Stimulated activated CD8-positive, alpha-beta memory T cell treated with anti-CD3 and anti-CD28 coated beads, Interleukin-4, amount 100 ng/mL, for 48 hours (primary cell): ENCODE data around the gene FBXL14.
A peak's percentile ranks its signal among the peaks of the same experiment; 100 is the strongest.
"Not testable (repeated sequence)": the region's sequence is repeated elsewhere in the genome, so short reads cannot be mapped to it uniquely, and the experiment has no call there.

Experiments
- DNase-seq: peaks from one replicate; pipeline ENCODE4 v3.0.0-alpha.2; 2020

FBXL14 gene

GRCh38 chr12:1566449-1567135, 27.8 kb downstream of the FBXL14 start:
- no peak for DNase-seq

GRCh38 chr12:1565172-1565571, 29.2 kb downstream of the FBXL14 start:
- DNase-seq = no peak

- no peak for DNase-seq
These were observed 30.3 kb downstream of the FBXL14 start for GRCh38 chr12:1564067-1564466.

GRCh38 chr12:1562813-1563407, 31.5 kb downstream of the FBXL14 start:
- DNase-seq = no peak

- DNase-seq = no peak
These were observed 33.7 kb downstream of the FBXL14 start for GRCh38 chr12:1560704-1561103.

- no peak for DNase-seq
These were observed 34.7 kb downstream of the FBXL14 start for GRCh38 chr12:1559676-1560091.

- DNase-seq = not testable (repeated sequence)
These were observed 36.3 kb downstream of the FBXL14 start for GRCh38 chr12:1558108-1558507.

- DNase-seq = peak; percentile 70
These were observed 40.1 kb downstream of the FBXL14 start for GRCh38 chr12:1553987-1554982.

GRCh38 chr12:1553536-1553935, 40.8 kb downstream of the FBXL14 start:
- DNase-seq = no peak

GRCh38 chr12:1552911-1553491, 41.4 kb downstream of the FBXL14 start:
- no peak for DNase-seq

GRCh38 chr12:1552171-1552570, 42.2 kb downstream of the FBXL14 start:
- no peak for DNase-seq

GRCh38 chr12:1551496-1551895, 42.9 kb downstream of the FBXL14 start:
- DNase-seq = no peak

GRCh38 chr12:1546931-1547640, 47.3 kb downstream of the FBXL14 start:
- DNase-seq = no peak

- no peak for DNase-seq
These were observed 49.2 kb downstream of the FBXL14 start for GRCh38 chr12:1544996-1545700.

GRCh38 chr12:1542599-1542998, 51.8 kb downstream of the FBXL14 start:
- no peak for DNase-seq

GRCh38 chr12:1540690-1541089, 53.7 kb downstream of the FBXL14 start:
- DNase-seq = no peak

GRCh38 chr12:1539135-1539534, 55.2 kb downstream of the FBXL14 start:
- DNase-seq = no peak

- no peak for DNase-seq
These were observed 57.6 kb downstream of the FBXL14 start for GRCh38 chr12:1536817-1537216.

GRCh38 chr12:1534748-1535147, 59.6 kb downstream of the FBXL14 start:
- DNase-seq = no peak

GRCh38 chr12:1533602-1534304, 60.6 kb downstream of the FBXL14 start:
- DNase-seq = peak; percentile 73

GRCh38 chr12:1533205-1533601, 61.2 kb downstream of the FBXL14 start:
- peak; percentile 39 for DNase-seq
